Kidney epithelial cell (primary cell): Measurements from ENCODE around the gene FOXK1. TPM values are rescaled to one million over a fixed set of nuclear protein-coding genes. Genes with fewer than 3 reads are reported as not detected.
A peak's percentile ranks its signal among the peaks of the same experiment; 100 is the strongest.
"Not testable (repeated sequence)": the region's sequence is repeated elsewhere in the genome, so short reads cannot be mapped to it uniquely, and the experiment has no call there.

Experiments used
- DNase-seq: peaks from one replicate; pipeline ENCODE4 v3.0.0-alpha.2; 2010; ENCODE audit warnings: low read depth
- H3K27me3 ChIP-seq: 2 replicates; pipeline ENCODE4 v1.6.0; 2011; ENCODE audit warnings: low read length; ENCODE audit not compliant: control insufficient read depth, insufficient read depth
- H3K36me3 ChIP-seq: 2 replicates; pipeline ENCODE4 v1.5.1; 2011; ENCODE audit warnings: low read length; ENCODE audit not compliant: control insufficient read depth, insufficient read depth
- H3K4me3 ChIP-seq: 2 replicates; pipeline ENCODE4 v1.5.1; 2011; ENCODE audit warnings: low read depth, mild to moderate bottlenecking, control low read depth, low read length
- total RNA-seq: library from RNA; depleted of rRNA; stranded (reverse); fragments of >200 nt; gene quantifications from 2 replicates; pipeline ENCODE4 v1.2.3, GENCODE V29; 2015
- TF ChIP-seq, protein P1 (sequence below): IDR thresholded peaks from 2 replicates; pipeline ENCODE4 v1.5.1; 2011; ENCODE audit warnings: mild to moderate bottlenecking, moderate library complexity, low read length, control low read depth, inconsistent platforms; ENCODE audit not compliant: insufficient read depth, poor library complexity, severe bottlenecking

Gene FOXK1
- total RNA-seq, 1 donor from 2014 or later = 48.2 TPM

DNA sequence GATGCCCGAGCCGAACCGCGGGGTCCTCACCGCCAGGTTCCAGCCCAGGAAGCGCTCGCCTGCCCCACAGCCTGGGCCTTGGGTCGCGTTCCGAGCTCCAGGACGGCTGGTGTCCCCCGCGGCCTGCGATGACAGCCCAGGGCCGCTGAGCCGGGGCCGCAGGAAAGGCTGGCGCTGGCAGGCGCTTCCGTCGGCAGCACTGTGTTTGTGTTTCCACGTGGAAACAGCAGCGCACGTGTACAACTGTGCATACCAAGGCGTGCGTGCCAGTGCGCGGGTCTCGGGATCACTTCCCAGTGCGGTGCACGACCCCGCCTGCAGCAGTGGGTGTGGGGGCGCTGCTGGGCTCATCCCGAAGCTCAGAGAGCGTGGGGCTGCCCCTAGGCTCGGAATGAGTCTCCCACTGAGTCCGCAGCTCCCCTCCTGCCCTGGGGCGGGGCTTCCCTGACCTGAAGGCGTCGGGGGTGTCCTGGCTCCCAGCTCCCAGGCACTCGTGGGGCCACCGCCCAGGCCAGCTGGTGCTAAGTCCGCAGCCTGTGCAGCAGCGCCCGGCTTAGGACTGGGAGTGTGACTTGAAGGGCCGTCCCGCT, 110.5 kb downstream of the FOXK1 start:
- H3K36me3 ChIP-seq = no peaks in the 10 kb centered on the region
- H3K4me3 ChIP-seq = no peak overlapping the region
- TF ChIP-seq, protein P1, sequence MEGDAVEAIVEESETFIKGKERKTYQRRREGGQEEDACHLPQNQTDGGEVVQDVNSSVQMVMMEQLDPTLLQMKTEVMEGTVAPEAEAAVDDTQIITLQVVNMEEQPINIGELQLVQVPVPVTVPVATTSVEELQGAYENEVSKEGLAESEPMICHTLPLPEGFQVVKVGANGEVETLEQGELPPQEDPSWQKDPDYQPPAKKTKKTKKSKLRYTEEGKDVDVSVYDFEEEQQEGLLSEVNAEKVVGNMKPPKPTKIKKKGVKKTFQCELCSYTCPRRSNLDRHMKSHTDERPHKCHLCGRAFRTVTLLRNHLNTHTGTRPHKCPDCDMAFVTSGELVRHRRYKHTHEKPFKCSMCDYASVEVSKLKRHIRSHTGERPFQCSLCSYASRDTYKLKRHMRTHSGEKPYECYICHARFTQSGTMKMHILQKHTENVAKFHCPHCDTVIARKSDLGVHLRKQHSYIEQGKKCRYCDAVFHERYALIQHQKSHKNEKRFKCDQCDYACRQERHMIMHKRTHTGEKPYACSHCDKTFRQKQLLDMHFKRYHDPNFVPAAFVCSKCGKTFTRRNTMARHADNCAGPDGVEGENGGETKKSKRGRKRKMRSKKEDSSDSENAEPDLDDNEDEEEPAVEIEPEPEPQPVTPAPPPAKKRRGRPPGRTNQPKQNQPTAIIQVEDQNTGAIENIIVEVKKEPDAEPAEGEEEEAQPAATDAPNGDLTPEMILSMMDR = no peak

DNA sequence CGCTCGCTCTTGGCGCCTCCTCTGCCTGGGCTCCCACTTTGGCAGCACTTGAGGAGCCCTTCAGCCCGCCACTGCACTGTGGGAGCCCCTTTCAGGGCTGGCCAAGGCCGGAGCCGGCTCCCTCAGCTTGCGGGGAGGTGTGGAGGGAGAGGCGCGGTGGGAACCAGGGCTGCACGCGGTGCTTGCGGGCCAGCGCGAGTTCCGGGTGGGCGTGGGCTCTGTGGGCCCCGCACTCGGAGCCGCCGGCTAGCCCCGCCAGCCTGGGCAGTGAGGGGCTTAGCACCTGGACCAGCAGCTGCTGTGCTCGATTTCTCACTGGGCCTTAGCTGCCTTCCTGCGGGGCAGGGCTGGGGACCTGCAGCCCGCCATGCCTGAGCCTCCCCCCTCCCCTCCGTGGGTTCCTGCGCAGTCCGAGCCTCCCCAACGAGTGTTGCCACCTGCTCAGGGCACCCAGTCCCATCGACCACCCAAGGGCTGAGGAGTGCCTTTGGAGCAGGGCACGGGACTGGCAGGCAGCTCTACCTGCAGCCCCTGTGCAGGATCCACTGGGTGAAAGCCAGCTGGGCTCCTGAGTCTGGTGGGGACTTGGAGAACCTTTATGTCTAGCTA, 111.4 kb downstream of the FOXK1 start:
- H3K4me3 ChIP-seq, DNase-seq, H3K36me3 ChIP-seq, H3K27me3 ChIP-seq: not testable (repeated sequence)

More for the DNA sequence above, 110.5 kb downstream of the FOXK1 start:
- DNase-seq = no peak
- H3K27me3 ChIP-seq = peaks cover 1% of the 10 kb centered on the region

DNA sequence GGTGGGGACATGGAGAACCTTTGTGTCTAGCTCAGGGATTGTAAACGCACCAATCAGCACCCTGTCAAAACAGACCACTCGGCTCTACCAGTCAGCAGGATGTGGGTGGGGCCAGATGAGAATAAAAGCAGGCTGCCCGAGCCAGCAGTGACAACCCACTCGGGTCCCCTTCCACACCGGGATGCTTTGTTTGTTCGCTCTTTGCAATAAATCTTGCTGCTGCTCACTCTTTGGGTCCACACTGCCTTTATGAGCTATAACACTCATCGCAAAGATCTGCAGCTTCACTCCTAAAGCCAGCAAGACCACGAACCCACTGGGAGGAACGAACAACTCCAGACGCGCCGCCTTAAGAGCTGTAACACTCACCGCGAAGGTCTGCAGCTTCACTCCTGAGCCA, 112.1 kb downstream of the FOXK1 start:
- DNase-seq = not testable (repeated sequence)

DNA sequence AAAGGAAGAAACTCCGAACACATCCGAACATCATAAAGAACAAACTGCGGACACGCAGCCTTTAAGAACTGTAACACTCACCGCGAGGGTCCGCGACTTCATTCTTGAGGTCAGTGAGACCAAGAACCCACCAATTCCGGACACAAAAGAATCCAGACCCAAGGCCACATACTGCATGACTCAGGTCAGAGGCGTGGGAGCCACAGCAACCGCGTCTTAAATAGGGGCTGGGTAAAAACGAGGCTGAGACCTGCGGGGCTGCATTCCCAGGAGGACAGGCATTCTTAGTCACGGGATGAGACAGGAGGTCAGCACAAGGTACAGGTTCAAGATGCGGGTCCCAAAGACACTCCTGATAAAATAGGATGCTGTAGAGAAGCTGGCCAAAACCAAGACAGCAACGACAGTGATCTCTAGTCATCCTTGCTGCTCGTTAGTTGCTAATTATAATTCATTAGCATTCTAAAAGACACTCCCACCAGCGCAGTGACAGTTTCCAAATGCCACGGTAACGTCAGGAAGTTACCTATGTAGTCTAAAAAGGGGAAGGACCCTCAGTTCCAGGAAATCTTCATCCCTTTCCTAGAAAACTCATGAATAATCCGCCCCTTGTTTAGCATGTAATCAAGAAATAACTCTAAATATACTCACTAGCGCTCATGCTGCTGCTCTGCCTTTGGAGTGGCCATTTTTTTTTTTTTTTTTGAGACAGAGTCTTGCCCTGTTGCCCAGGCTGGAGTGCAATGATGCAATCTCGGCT, 112.7 kb downstream of the FOXK1 start:
- TF ChIP-seq, protein P1 = no peak
- no peak for DNase-seq
- Histone ChIP-seq H3K27me3 (peaks cover 2% of the 10 kb centered on the region), H3K36me3 (no peaks in the 10 kb centered on the region), H3K4me3 (no peak overlapping the region)

More for the DNA sequence above, 112.1 kb downstream of the FOXK1 start:
- not testable (repeated sequence) for H3K36me3 ChIP-seq, H3K4me3 ChIP-seq, H3K27me3 ChIP-seq

DNA sequence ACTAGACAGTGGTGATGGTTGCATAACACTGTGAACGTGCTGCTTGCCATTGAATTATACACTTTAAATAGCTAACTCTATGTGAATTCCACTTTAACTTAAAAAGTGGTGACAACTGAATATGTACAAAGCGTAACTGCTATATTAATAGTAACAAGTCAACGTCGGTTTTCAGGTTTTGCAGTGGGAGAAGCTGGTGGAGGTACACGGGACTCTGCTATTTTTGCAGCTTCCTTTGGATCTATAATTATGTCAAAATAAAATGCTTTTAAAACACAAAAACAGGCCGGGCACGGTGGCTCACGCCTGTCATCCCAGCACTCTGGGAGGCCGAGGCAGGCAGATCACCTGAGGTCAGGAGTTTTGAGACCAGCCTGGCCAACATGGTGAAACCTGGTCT, 114.4 kb downstream of the FOXK1 start:
- TF ChIP-seq, protein P1 = no peak
- peaks cover 4% of the 10 kb centered on the region for H3K27me3 ChIP-seq
- H3K4me3 ChIP-seq = no peak overlapping the region
- no peaks in the 10 kb centered on the region for H3K36me3 ChIP-seq
- no peak for DNase-seq

DNA sequence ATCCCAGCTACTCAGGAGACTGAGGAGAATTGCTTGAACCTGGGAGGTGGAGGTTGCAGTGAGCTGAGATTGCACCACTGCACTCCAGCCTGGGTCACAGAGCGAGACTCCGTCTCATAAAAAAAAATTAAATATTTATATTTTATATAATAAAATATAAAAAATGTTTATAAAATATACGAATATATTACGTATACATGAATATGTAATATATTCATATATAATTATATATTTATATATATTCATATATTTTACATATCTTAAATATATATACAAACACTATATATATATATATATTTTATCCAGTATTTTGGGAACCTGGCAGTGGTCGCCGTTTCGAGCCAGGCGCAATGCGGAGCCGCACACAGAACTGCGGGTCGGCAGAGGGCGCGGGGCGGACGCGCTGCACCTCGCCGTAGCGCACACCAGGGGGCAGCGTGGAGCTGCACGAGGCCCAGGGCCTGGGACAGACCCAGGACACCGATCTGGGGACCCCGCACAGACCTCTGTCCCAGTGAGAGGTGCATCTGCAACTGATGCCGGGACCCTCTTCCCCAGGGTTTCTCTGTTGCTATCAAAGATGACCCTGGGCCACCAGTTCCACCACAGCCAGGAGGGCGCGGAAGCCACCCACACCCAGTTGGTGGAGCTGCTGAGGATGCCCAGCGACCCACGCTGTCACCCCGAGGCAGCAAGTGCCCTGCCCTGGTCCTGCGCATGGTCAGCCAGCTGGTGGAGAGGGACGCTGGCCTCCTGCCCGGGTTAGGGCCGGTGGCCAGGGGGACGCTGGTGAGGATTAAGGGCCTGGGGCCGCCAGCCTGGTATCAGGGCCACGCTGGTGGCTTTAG, 116.0 kb downstream of the FOXK1 start:
- peaks cover 9% of the 10 kb centered on the region for H3K27me3 ChIP-seq
- H3K36me3 ChIP-seq = no peaks in the 10 kb centered on the region
- no peak for DNase-seq
- TF ChIP-seq, protein P1 = peak; percentile 98
- H3K4me3 ChIP-seq = no peak overlapping the region
